Measurements from ENCODE around the gene MALSU1.
A peak's percentile ranks its signal among the peaks of the same experiment; 100 is the strongest.
"Not testable (repeated sequence)": the region's sequence is repeated elsewhere in the genome, so short reads cannot be mapped to it uniquely, and the experiment has no call there.

MALSU1 gene

GRCh38 chr7:23290993-23291392 lies 8.1 kb upstream of the MALSU1 start:
- no peaks in the 10 kb centered on the region for H3K4me1 ChIP-seq (ENCODE audit: control insufficient read depth, insufficient read depth, low read length)
- no peaks in the 10 kb centered on the region for H3K36me3 ChIP-seq (ENCODE audit: insufficient read depth, low read length)

DNA sequence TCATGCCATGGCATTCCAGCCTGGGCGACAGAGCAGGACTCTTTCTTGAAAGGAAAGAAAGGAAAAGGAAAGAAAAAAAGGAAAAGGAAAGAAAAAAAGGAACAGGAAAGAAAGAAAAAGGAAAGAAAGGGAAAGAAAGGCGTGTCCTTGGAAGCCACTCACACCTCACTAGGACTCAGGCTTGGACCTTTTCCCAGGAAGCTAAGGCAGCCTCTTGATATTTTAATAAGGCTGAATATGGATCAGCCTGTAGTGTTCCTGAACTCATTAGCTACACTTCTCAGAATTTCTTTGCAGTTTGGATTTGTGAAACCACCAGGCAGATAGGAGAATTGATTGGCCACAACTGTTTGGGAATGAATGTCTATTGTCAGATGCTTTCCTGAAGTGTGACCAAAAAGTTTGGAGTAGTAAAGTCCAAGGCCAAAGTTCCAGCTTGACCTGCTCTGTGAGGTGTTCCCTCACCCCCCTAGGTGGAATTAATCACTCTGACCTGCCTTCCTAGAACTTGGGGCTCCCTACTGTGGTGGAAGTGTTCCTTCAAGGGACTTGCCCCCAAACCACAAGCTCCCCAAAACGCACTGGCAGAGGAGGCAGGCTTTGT lies 7.1 kb upstream of the MALSU1 start:
- Histone ChIP-seq H3K9me3 (replicated peaks; ENCODE audit: low read length) (no peaks in the 10 kb centered on the region), H3K4me2 (ENCODE audit: low read length) (no peak overlapping the region), H3K4me1 (ENCODE audit: control insufficient read depth, insufficient read depth, low read length) (no peaks in the 10 kb centered on the region), H3K4me3 (ENCODE audit: low read length) (no peak overlapping the region), H3K27me3 (ENCODE audit: control insufficient read depth, insufficient read depth, low read length) (no peaks in the 10 kb centered on the region), H3K9ac (ENCODE audit: low read depth, low read length) (no peak overlapping the region), H3K36me3 (ENCODE audit: insufficient read depth, low read length) (no peaks in the 10 kb centered on the region)

More at GRCh38 chr7:23290993-23291392, 8.1 kb upstream of the MALSU1 start:
- Histone ChIP-seq H3K27me3 (ENCODE audit: control insufficient read depth, insufficient read depth, low read length) (no peaks in the 10 kb centered on the region), H3K9me3 (replicated peaks; ENCODE audit: low read length) (no peaks in the 10 kb centered on the region), H3K4me3 (ENCODE audit: low read length) (no peak overlapping the region), H3K4me2 (ENCODE audit: low read length) (no peak overlapping the region), H3K9ac (ENCODE audit: low read depth, low read length) (no peak overlapping the region)

- H3K27me3 ChIP-seq (ENCODE audit: control insufficient read depth, insufficient read depth, low read length): no peaks in the 10 kb centered on the region
- no peak overlapping the region for H3K9ac ChIP-seq (ENCODE audit: low read depth, low read length)
- no peak overlapping the region for H3K4me2 ChIP-seq (ENCODE audit: low read length)
- no peaks in the 10 kb centered on the region for H3K4me1 ChIP-seq (ENCODE audit: control insufficient read depth, insufficient read depth, low read length)
- no peaks in the 10 kb centered on the region for H3K9me3 ChIP-seq (replicated peaks; ENCODE audit: low read length)
- H3K36me3 ChIP-seq (ENCODE audit: insufficient read depth, low read length): no peaks in the 10 kb centered on the region
- no peak overlapping the region for H3K4me3 ChIP-seq (ENCODE audit: low read length)
Observed at GRCh38 chr7:23292623-23293022, 6.5 kb upstream of the MALSU1 start.

DNA sequence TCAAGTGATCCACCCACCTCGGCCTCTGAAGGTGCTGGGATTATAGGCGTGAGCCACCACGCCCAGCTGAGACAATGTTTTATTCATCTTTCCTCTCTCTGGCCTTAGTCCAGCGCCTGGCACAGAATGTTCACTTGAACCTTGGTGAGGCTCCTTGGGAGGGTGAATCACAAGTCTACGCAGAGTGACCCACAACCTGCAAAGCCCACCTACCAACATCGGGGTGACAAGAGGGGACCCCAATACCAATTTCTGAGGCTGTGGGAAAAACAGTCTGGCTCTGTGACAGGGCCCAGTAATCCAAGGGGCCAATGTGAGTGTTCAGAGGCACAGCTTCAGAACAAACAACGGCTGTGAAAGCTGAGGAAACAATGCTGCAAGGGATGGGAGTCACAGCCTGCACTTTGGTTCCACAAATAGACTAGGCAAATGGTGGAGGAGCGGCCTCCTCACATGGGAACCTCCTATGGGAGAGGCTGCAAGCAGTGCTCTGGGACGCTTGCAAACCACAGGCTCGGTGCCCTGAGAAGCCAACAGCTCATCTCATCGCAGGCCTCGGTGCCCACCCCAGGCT lies 5.6 kb upstream of the MALSU1 start:
- no peaks in the 10 kb centered on the region for H3K36me3 ChIP-seq (ENCODE audit: insufficient read depth, low read length)
- H3K4me3 ChIP-seq (ENCODE audit: low read length): no peak overlapping the region
- H3K9ac ChIP-seq (ENCODE audit: low read depth, low read length): no peak overlapping the region
- no peaks in the 10 kb centered on the region for H3K27me3 ChIP-seq (ENCODE audit: control insufficient read depth, insufficient read depth, low read length)
- no peaks in the 10 kb centered on the region for H3K9me3 ChIP-seq (replicated peaks; ENCODE audit: low read length)
- H3K4me1 ChIP-seq (ENCODE audit: control insufficient read depth, insufficient read depth, low read length): peaks cover 8% of the 10 kb centered on the region
- H3K4me2 ChIP-seq (ENCODE audit: low read length): no peak overlapping the region

DNA sequence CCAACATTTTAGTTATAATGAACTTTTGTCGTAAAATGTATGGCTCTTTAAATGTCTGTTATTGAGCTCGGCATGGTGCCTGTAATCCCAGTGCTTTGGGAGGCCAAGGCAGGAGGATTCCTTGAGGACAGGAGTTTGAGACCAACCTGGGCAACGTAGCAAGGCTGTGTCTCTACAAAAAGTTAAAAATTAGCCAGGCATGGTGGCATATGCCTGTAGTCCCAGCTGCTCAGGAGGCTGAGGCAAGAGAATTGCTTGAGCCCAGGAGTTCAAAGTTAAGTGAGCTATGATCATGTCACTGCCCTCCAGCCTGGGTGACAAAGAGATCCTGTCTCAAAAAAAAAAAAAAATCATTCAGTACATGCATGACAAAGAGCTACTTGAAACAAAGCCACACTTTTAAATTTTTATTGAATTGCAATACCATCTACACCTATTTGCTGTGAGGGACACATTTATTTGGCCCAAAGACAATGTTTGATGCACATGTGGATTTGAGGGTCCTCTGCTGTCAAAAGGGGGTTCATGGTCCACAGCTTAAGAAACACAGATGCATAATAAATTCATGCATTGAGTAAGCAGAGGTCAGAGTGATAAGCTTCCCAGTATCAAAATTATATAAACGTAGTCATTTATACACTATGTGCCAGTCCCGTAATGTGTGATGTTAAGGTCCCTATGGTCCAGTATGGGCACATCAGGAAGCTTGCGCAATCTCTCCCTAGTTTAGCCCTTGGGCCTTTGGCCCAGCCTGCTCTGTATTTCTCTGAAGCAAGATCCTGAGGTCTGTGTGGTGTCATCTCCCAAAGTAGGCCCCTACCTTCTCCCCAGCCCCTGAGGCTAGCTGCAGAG lies 4.4 kb upstream of the MALSU1 start:
- no peak overlapping the region for H3K9ac ChIP-seq (ENCODE audit: low read depth, low read length)
- H3K27me3 ChIP-seq (ENCODE audit: control insufficient read depth, insufficient read depth, low read length): no peaks in the 10 kb centered on the region
- no peaks in the 10 kb centered on the region for H3K9me3 ChIP-seq (replicated peaks; ENCODE audit: low read length)
- H3K4me2 ChIP-seq (ENCODE audit: low read length): no peak overlapping the region
- H3K36me3 ChIP-seq (ENCODE audit: insufficient read depth, low read length): no peaks in the 10 kb centered on the region
- H3K4me1 ChIP-seq (ENCODE audit: control insufficient read depth, insufficient read depth, low read length): peaks cover 13% of the 10 kb centered on the region
- no peak overlapping the region for H3K4me3 ChIP-seq (ENCODE audit: low read length)

DNA sequence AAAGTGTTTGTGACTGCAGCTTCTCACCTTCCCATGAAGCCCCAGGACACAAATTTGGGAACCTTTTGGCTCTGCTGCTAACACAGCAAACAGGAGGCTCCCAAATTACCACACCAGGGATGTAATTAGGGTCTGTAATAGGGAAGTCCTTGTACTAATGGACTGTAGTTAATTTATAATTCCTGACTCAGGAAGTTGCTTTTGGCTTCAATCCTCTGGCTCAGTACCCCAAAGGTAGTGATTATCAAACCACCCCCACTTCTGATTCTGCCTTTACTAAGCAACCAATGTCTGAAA lies 3.8 kb upstream of the MALSU1 start:
- H3K9ac ChIP-seq (ENCODE audit: low read depth, low read length): no peak overlapping the region
- H3K4me3 ChIP-seq (ENCODE audit: low read length): no peak overlapping the region
- H3K4me1 ChIP-seq (ENCODE audit: control insufficient read depth, insufficient read depth, low read length): peaks cover 13% of the 10 kb centered on the region

DNA sequence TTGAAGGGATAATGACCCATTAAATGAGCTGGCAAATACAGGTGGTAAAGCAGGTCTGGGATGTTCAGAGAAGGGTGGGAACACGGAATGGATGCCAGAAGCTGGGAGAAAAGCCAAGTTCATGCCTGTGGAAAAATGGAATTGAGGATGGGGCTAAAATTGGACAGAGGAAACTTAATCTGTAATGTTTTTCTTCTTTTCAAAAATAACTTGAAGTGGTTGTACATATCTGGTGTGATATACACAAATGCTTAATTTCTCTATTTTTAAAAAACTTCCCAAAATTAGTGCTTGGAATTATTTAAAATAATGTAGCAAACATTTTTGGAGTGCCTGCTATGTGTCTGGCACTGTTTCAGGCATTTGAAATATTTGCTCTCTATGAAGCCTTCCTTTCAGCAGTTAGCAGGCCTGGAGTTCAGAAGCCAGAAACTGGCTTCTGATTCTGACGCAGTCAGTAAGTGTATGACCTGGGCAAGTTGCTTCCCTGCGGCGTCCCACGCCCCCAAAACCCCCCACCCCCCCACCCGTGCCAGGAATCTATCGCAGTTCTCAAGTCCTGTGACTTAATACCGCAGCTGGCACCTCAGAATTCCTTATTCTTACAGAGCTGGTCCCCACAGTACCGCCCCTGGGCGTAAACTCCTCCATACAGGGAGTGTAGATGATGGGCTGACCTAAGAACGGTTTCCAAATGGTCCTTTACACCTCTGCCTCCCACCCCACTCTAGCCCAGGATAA lies 828 bp upstream of the MALSU1 start:
- H3K4me1 ChIP-seq (ENCODE audit: control insufficient read depth, insufficient read depth, low read length): peaks cover 19% of the 10 kb centered on the region
- H3K36me3 ChIP-seq (ENCODE audit: insufficient read depth, low read length): peaks cover 8% of the 10 kb centered on the region
- no peaks in the 10 kb centered on the region for H3K9me3 ChIP-seq (replicated peaks; ENCODE audit: low read length)
- no peaks in the 10 kb centered on the region for H3K27me3 ChIP-seq (ENCODE audit: control insufficient read depth, insufficient read depth, low read length)
- H3K4me3 ChIP-seq (ENCODE audit: low read length): peak overlapping the region; percentile 96
- peak overlapping the region; percentile 93 for H3K9ac ChIP-seq (ENCODE audit: low read depth, low read length)
- H3K4me2 ChIP-seq (ENCODE audit: low read length): peak overlapping the region; percentile 84

More for the DNA sequence above, 3.8 kb upstream of the MALSU1 start:
- no peaks in the 10 kb centered on the region for H3K36me3 ChIP-seq (ENCODE audit: insufficient read depth, low read length)
- H3K4me2 ChIP-seq (ENCODE audit: low read length): no peak overlapping the region
- H3K9me3 ChIP-seq (replicated peaks; ENCODE audit: low read length): no peaks in the 10 kb centered on the region
- no peaks in the 10 kb centered on the region for H3K27me3 ChIP-seq (ENCODE audit: control insufficient read depth, insufficient read depth, low read length)

DNA sequence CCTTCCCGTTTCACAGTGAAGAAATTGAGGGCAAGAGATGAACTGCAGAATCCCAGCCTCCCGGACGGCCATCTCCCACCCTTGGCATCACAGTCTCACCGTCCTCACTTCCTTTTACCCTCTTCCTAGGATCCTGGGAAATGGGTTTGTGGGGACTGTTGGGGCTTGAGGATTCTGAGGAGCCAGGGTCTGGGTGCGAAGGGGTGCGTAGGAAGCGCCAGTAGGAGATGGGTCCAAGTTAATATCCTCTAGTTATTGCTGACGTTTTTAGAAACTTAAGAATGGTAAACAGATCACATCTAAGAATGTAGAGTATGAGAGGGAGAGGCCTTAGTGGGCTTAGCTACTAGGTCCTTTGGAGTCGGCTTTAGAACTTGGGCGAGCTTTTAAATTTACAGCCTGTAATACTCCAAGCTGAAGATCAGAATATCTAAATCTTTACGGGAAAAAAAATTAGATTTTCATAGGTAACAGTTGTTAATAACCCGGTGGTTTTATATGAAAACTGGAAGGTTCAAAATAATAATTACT lies 696 bp downstream of the MALSU1 start:
- peaks cover 19% of the 10 kb centered on the region for H3K4me1 ChIP-seq (ENCODE audit: control insufficient read depth, insufficient read depth, low read length)
- peak overlapping the region; percentile 96 for H3K4me3 ChIP-seq (ENCODE audit: low read length)

GRCh38 chr7:23306936-23307521 lies 7.9 kb downstream of the MALSU1 start:
- H3K9me3 ChIP-seq (replicated peaks; ENCODE audit: low read length): no peaks in the 10 kb centered on the region
- no peaks in the 10 kb centered on the region for H3K4me1 ChIP-seq (ENCODE audit: control insufficient read depth, insufficient read depth, low read length)
- no peak overlapping the region for H3K4me3 ChIP-seq (ENCODE audit: low read length)
- peaks cover 55% of the 10 kb centered on the region for H3K36me3 ChIP-seq (ENCODE audit: insufficient read depth, low read length)
- no peak overlapping the region for H3K4me2 ChIP-seq (ENCODE audit: low read length)
- H3K27me3 ChIP-seq (ENCODE audit: control insufficient read depth, insufficient read depth, low read length): no peaks in the 10 kb centered on the region
- no peak overlapping the region for H3K9ac ChIP-seq (ENCODE audit: low read depth, low read length)

More for the DNA sequence above, 696 bp downstream of the MALSU1 start:
- no peaks in the 10 kb centered on the region for H3K9me3 ChIP-seq (replicated peaks; ENCODE audit: low read length)
- H3K4me2 ChIP-seq (ENCODE audit: low read length): peak overlapping the region; percentile 84
- H3K27me3 ChIP-seq (ENCODE audit: control insufficient read depth, insufficient read depth, low read length): no peaks in the 10 kb centered on the region
- peaks cover 9% of the 10 kb centered on the region for H3K36me3 ChIP-seq (ENCODE audit: insufficient read depth, low read length)
- peak overlapping the region; percentile 93 for H3K9ac ChIP-seq (ENCODE audit: low read depth, low read length)

DNA sequence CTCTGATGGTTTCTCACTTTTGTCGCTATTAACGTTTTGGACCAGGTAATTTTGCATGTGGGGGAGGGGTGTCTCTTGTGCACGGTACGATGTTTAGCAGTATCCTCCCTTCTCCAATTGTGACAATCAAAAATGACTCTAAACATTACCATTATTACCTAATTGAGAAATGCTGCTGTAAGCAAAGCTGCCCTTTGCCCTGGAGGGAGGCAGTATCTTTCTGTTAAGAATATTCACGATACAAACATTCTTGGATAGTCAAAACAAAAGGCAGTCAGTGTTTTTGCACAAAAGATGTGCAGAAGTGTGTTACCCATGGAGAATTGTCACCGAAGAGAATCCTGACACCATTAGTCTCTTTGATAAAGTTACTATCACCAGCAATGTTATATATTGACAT lies 9.6 kb downstream of the MALSU1 start:
- H3K27me3 ChIP-seq (ENCODE audit: control insufficient read depth, insufficient read depth, low read length): no peaks in the 10 kb centered on the region
- H3K4me2 ChIP-seq (ENCODE audit: low read length): no peak overlapping the region
- no peak overlapping the region for H3K4me3 ChIP-seq (ENCODE audit: low read length)
- H3K9me3 ChIP-seq (replicated peaks; ENCODE audit: low read length): no peaks in the 10 kb centered on the region
- peaks cover 64% of the 10 kb centered on the region for H3K36me3 ChIP-seq (ENCODE audit: insufficient read depth, low read length)
- H3K4me1 ChIP-seq (ENCODE audit: control insufficient read depth, insufficient read depth, low read length): no peaks in the 10 kb centered on the region
- no peak overlapping the region for H3K9ac ChIP-seq (ENCODE audit: low read depth, low read length)

DNA sequence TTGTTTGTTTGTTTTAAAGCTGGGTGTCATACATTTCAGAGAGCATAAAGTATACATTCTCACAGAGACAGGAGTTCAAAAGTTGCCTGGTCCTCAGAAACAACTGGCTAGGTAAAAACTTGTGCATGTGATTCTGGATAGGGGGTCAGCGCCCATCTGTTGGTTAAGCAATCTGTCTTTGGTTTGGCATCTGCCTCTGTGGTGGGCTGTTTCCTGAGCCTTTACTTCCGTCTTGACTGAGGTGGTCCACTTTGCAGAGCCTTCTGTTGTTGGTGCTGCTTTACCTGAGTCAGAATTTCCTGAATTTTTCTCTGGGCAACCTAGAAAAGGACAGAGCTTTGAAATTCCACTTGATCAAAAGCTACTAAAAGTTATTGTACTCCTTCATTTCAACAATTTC lies 13.0 kb downstream of the MALSU1 start:
- Histone ChIP-seq H3K36me3 (ENCODE audit: insufficient read depth, low read length) (peaks cover 68% of the 10 kb centered on the region), H3K4me1 (ENCODE audit: control insufficient read depth, insufficient read depth, low read length) (peaks cover 18% of the 10 kb centered on the region)
- H3K27me3 ChIP-seq (ENCODE audit: control insufficient read depth, insufficient read depth, low read length); H3K4me3 ChIP-seq (ENCODE audit: low read length); H3K9ac ChIP-seq (ENCODE audit: low read depth, low read length); H3K4me2 ChIP-seq (ENCODE audit: low read length); H3K9me3 ChIP-seq (replicated peaks; ENCODE audit: low read length): not testable (repeated sequence)
